Activated effector memory CD4-positive, alpha-beta T cell treated with Interleukin-2 at 50 U/mL for 16 hours (primary cell): Measurements from ENCODE around the gene SLC22A14.

Experiments
- DNase-seq: peaks from one replicate; pipeline ENCODE4 v3.0.0-alpha.2; 2020

The SLC22A14 gene

DNA sequence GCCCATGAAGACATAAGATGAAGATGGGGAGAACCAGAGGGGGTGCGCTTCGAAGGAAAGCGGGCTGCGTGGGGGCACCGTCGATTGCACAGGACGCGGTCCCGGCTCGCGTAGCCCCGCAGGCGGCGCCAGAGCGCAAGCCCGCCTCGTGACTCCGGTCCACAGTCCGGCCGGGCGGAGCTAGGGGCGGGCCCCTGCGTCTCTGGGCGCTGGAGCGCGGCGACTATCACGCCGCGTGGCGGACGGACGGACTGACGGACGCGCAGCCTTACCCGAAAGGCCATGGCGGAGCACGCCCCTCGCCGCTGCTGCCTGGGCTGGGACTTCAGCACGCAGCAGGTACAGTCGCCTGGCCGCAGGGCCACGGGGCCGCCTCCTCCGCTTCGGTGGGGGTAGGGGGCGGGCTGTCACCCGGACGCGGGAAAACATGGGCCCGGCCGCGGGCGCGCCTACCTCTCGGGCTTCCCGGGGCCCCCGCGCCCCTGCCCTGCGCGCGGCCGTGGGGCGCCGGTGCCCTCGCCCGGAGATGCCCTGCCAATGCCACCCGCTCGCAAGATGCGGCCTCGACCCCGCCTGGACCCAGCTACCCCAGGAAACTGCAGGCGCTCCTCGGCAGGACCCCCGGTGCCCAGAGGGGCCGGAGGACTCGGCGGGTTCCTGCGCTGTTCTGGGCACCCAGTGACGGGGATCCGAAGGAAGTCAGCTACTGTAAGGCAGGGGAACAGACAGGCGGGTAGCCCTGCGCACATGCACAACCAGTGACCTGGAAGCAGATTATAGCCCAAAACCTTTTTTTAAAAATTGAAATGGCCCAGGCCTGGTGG is 64.7 kb downstream of the SLC22A14 start, which contains the start of gene XYLB:
XYLB (plus strand) TSS at position 199 of the 824 bp plus-strand sequence; CDS start at position 283, 84 bp downstream.
- DNase-seq: peak; percentile 61

- DNase-seq: no peak
Measured at GRCh38 chr3:38347421-38348200, 65.5 kb downstream of the SLC22A14 start.

DNA sequence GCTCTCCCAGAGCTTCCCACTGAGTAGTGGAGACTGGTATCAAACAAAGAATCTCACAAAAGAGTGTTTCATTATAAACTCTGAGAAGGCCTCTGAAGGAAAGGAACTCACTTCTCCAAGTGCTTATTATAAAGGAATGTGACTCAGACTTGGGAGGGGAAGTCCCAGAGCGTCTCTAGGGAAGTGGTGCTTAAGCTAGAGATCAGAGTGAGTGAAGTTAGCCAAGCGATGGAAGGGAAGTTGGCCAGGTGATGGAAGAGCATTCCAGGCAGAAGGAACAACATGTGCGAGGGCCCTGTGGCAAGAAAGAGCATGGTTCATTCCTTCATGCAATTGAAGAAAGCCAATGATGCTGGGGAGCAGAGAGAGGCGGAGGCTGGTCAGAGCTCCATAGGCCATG is 66.8 kb downstream of the SLC22A14 start:
- no peak for DNase-seq

- DNase-seq: no peak
Measured at GRCh38 chr3:38349684-38350359, 67.7 kb downstream of the SLC22A14 start.

- no peak for DNase-seq
Measured at GRCh38 chr3:38353151-38353550, 71.1 kb downstream of the SLC22A14 start.

GRCh38 chr3:38354588-38355330 is 72.7 kb downstream of the SLC22A14 start:
- no peak for DNase-seq

- DNase-seq: no peak
Measured at GRCh38 chr3:38359038-38359437, 76.9 kb downstream of the SLC22A14 start.

DNA sequence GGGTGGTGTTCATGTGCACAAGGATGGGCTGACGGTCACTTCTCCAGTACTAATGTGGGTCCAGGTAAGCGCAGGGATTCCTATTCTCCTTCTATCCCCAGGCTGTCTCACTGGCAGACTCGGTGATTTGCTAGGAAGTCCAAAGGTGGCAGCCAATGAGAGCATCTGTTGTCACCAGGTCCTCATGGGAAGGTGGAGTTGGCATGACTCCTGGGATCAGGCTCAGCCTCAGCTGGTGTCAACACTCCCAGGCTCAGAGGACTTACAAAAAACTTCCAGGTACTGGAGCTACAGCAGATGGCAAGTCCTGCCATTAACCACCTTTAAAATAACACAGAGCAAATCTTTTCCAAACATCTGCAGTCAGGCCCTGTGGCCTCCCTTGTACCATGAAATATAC is 78.3 kb downstream of the SLC22A14 start:
- no peak for DNase-seq

- no peak for DNase-seq
Measured at GRCh38 chr3:38361496-38361895, 79.4 kb downstream of the SLC22A14 start.

GRCh38 chr3:38362825-38363224 is 80.7 kb downstream of the SLC22A14 start:
- no peak for DNase-seq

- DNase-seq: no peak
Measured at GRCh38 chr3:38364721-38365400, 82.8 kb downstream of the SLC22A14 start.

GRCh38 chr3:38365469-38366062 is 83.5 kb downstream of the SLC22A14 start:
- DNase-seq: no peak

DNA sequence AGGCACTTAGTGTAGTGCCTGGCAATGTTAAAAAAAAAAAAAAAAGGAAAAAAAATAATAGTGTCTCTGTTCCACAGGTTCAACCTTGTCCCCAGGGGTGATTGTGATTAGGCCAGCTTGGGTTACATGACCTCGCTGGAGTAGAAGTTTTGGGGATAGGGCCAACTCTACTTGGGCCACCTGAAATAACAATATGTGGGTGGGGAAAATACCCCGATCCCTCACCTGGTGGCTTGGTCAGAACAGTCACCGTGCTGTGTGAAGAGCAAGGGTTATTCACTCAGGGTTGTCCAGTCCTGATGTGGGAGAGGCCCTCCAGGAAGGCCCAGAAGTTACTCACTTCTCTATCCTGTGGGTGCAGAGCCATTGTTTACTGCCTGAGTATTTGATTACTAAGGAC is 84.0 kb downstream of the SLC22A14 start:
- no peak for DNase-seq

DNA sequence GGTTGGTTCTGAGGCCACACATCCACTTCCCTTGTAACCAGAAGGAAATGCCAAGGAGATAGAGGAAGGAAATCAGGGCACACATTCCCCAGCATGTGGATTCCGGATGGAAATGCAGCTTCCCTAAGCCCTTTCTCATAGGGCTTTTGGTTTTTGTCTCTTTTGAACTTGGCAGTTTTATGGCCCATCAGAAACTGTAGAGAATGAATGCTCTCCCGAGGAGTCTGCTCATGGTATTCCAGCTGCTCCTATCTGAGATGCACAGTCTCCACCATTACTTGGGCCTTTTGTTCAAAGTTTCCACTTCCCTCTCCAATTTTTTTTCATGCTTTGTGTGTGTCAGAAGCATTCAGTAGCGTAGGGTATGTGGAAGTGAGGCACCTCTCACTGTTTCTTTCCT is 85.7 kb downstream of the SLC22A14 start:
- no peak for DNase-seq
